Keratinocyte (primary cell): Measurements from ENCODE around the gene CCRL2.

ENCODE experiments used
- CTCF ChIP-seq, 3 experiments: IDR thresholded peaks in 1 of 3; conservative IDR thresholded peaks in 1 of 3; optimal IDR thresholded peaks in 1 of 3; 2 replicates in 2 of 3; 3 replicates in 1 of 3; pipeline versions ENCODE3 to v1.5.1; 2011; ENCODE audit warnings: low read length in 3 of 3, mild to moderate bottlenecking in 3 of 3, moderate library complexity in 2 of 3, control low read depth in 1 of 3, inconsistent platforms in 1 of 3; ENCODE audit not compliant: insufficient read depth in 2 of 3; ENCODE audit errors: extremely low read depth in 1 of 3
- EZH2 ChIP-seq: IDR thresholded peaks from one replicate; pipeline ENCODE4 v1.6.1; 2012; ENCODE audit warnings: inconsistent platforms, mild to moderate bottlenecking, low read length, moderate library complexity

GRCh38 chr3:46438831-46439230 lies 31.8 kb downstream of the CCRL2 start:
- no peak for TF ChIP-seq CTCF (optimal IDR thresholded peaks at IDR 0.05 in 1 of 3, IDR thresholded peaks at IDR 0.05 in 1 of 3, conservative IDR thresholded peaks at IDR 0.05 in 1 of 3; ENCODE audit: extremely low read depth in 1 of 3, insufficient read depth in 2 of 3, low read length in 3 of 3)
- no peak for TF ChIP-seq EZH2
